ENCODE data around the gene TBCD.
A peak's percentile ranks its signal among the peaks of the same experiment; 100 is the strongest.

Gene TBCD

DNA sequence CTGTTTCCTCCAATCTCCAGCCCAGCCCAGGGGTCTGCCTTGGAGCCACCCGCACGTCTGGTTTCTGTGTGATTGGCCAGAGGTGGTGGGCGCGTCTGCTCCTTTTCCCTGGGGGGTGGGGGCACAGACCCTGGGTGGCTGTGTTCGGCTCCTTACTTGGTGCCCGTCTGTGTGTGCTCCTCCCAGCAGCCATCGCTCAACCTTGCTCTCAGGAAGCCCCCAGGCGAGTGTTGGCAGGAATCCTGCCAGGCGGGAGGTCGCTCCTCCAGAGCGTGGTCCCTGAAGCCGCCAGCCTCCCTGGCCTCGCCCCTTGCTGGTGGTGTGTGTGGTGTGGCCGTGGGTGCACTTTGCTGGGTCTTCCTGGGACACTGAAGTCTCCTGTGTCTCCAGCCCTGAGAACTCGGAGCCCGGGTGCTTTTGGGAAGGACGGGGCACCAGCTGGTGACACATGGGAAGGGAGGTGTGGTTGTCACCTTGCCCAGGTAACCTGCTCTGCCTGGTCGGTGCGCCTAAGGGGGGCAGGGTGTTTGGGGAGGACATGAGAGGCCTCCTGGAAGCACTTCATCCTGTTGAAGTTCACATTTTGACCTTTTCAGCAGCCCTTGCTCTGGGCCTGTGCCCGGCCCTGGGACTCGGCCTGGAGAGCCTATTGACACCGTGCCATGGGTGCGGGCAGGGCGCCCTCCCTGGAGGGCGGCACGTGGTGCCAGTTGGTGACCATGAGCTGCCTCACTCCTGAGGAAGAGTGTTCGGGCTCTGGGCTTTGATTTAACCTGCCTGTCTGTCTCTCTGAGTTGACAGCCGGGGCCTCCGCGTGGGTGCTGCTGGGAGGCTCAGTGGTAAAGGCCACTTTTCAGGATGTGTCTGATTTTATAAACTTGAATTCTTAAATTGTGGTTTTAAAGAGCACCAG, 137.0 kb downstream of the TBCD start:
- no peak for DNase-seq (ENCODE audit: low spot score)

DNA sequence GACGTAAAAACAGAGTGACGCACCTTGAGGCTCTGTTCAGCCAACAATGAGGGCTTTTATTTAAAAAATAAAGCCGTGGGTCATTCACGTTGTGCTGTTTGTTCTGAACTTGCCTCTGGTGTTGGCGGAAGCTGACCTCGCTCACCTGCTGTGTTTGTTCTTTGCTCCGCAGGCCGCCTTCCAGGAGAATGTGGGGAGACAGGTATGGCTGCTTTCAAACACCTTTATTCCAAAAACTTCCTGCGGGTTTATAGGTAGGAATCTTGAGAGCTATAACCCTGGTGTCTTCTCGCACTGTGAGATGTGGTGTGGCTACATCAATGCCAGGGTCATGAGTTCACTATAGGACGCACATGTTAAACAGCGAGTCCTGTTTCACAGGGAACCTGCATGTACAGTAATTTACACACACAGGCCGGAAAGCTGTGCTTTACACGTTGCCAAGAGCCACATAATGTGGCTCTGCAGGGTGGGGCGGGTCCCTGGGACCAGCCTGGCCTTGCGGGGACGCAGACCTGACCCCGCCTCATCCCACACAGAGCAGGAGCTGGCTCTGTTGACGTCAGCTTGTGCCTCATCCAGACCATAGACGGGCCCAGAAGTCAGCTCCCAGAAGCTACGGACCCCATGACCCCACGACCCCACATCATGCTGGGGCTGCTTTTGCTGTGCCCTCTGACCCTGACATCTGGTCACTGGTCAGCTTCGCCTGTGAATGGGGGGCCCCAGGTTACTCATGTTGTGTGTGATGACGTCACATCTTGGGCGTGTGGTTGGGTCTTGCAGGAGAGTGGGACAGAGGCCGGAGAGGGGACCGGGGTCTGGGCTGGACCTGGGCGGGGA, 137.9 kb downstream of the TBCD start:
- DNase-seq (ENCODE audit: low spot score) = no peak

GRCh38 chr17:82890339-82890730, 138.5 kb downstream of the TBCD start:
- no peak for DNase-seq (ENCODE audit: low spot score)

DNA sequence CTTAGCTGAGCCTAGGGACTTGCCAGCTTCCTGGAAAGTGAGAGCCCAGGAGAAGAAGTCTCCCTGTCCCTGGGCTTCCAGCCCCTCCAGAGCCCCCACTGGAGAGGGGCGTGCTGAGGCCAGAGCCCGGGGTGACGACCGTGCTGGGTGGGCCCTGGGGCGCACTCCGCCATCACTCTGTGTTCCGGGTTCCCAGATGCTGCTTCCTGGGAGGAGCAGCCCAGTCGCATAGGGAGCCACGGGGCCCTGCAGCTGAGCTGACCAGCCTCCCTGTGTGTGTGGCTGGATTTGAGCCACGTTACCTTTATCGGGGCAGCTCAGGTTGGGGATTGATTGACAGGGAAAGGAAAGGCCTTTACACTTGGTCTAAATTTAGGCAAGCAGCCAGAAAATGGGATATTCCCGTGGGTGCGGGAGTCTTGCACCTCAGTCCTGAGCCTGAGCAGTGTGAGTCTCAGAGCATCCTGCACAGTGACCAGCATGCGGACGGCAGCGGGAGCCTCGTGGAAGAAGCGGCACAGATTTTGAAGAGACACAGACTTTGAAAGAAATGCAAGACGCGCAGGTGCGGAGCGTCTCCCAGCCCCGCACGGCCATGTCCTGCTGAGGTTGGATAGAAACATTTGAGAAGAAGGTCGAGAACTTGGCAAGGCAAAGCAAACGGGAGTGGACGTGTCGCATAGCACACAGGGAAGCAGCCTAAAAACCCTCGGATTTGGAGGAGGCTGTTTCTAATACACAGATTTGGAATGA, 139.2 kb downstream of the TBCD start:
- DNase-seq (ENCODE audit: low spot score) = no peak

DNA sequence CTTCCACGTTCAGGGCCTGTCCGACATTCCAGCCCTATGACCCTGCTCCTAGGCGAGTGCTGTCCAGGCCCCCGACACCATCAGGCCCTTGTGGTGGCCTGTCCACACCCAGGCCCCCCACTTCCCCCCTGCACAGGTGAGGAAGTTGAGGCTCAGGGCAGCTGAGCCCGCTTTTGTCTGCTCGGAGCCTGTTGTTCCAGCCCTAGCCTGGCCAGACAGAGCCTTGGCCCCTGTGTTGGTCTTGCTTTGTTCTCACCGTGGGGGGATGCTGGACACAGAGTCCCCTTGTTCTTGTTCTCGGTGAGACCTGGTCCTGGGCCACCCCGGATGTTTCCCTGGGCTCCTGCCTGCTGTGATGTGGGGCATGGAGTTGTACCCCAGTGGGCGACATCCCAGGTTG, 140.0 kb downstream of the TBCD start:
- DNase-seq (ENCODE audit: low spot score) = no peak

DNA sequence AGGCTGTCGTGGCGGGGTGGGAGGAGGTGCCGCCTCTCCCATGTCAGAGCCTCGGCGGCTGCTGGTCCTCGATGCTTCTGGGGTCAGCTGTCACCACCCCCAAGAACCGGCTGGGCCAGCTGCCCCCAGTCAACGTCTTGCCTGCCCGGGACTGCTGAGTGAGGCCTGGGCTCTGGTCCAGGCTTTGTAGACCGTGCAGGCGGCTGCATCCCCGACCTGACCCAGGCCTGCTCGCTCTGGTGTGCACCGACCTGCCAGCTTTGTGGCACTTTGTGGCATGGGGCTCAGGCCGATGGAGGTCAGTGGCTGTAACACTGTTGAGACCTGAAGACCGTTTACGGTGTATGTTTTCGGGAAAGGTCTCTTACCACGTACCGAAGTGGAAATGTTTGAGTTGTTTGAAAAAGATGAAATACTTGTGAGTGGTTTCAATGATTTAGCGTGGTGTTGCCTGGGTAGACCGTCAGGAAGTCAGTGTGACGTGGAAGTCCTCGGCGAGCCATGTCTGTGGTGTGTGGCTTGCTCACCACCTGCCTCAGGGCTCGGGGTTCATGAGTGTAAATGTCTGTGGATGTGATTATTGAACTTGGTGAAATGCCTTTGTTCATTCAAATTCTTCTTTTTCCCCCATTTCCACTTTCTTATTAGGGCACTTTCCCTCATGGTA, 141.2 kb downstream of the TBCD start:
- peak; percentile 43 for DNase-seq (ENCODE audit: low spot score)

DNA sequence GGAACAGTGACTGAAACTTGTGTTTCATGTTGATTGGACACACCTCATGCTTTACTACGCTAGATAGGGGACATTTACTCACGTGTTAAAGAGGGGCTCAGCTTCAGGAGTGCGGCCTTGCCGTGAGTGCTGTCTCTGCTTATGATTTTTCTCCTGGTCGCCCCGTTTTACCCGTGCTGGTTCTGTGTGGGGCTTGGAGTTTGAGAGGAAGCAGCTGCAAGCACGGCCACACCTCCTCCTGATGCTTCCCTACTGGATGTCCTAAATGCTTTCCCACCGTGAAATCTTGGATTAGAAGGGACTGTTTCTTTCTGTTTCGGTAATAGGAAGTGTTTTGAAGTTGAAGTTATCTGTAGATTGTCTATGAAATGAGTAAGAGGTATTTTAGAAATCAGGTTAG, 141.9 kb downstream of the TBCD start:
- DNase-seq (ENCODE audit: low spot score) = no peak

DNA sequence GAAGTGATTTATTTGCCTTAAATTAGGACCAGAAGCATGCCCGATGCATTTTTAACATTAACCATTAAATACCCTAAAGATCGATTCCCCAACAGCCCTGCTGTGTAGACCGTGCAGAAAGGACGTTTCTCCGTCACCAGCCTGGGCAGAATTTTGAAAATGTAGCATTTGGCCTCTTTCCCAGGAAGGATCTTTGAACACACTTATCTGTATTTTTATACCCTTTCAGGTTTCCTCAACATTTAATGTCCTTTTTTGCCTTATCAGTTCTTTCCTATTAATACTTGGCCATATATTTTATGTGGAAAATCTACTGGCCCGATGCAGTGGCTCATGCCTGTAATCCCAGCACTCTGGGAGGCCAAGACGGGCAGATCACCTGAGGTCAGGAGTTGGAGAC, 142.5 kb downstream of the TBCD start:
- no peak for DNase-seq (ENCODE audit: low spot score)

DNA sequence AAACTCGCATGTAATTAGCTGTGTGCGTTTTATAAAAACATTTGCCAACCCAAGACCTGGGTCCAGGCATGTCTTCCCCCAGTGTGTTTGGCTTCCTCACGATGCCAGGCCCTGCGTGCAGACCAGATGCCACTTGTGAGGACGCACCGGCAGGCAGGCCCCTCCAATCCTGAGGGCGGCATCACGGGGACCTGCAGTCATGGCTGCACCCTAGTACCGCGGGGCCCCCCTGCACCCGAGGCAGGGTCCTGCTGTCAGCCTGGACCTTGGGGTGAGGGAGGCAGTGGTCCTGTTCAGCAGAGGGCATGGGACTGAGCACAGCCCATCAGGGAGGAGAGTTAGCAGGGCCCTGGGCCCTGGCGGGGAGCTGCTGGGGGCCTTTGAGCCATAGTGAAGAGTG, 143.2 kb downstream of the TBCD start:
- no peak for DNase-seq (ENCODE audit: low spot score)

DNA sequence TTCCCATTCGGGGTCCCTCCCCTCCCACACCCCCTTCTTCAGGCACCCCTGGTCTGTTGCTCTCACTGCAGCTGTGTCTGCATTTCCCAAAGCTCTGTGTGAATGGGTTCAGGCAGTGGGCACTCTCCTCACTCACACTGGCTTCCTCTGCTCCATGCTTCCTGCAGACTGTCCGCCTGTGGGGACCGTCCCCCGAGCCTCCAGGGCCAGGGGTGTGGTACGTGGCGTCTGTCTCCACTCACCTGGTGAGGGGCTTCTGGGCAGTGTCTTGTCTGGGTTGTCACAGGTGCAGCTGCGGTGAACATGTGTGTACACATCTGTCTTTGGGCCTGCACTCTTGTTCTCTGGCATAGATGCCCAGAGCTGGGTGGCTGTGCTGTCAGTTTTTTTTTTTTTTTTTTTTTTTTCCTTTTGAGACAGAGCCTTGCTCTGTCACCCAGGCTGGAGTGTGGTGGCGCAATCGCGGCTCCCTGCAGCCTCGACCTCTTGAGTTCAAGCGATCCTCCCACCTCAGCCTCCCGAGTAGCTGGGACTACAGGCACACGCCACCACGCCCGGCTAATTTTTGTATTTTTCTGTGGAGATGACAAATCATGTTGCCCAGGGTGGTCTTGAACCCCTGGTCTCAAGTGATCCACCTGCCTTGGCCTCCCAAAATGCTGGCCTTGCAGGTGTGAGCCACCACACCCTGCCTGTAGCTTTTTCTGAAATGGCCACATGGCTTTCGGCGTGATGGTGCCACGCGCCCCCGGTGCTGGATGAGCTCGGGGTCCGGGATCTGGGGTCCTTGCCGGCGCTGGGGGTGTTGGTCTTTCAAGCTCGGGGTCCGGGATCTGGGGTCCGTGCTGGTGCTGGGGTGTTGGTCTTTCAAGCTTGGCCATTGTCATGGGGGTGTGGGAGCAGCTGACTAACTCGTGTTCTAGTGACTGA, 144.5 kb downstream of the TBCD start:
- no peak for DNase-seq (ENCODE audit: low spot score)

GRCh38 chr17:82897514-82898249, 145.8 kb downstream of the TBCD start:
- no peak for DNase-seq (ENCODE audit: low spot score)

GRCh38 chr17:82898976-82899514, 147.2 kb downstream of the TBCD start:
- DNase-seq (ENCODE audit: low spot score) = no peak

GRCh38 chr17:82899941-82900340, 148.1 kb downstream of the TBCD start:
- DNase-seq (ENCODE audit: low spot score) = no peak

DNA sequence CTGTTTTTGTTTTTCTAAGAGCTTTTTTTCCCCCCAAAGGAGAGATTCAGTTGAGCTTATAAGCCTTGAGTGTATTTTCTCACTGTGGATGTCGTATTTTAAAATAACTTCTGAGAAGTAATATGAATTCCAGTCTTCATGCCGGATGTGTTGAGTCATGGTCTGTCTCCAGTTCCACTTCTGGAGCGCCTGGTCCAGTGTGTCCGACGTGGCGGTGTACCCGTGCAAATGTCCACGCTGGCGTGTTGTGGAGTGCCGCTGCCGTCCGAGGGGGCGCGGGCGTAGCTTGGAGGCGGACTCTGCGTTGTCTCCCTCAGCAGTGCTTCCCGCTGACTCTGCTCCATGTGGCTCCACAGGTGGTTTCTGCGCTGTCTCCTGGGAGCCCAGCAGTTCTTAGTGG, 148.9 kb downstream of the TBCD start:
- DNase-seq (ENCODE audit: low spot score) = peak; percentile 61

- DNase-seq (ENCODE audit: low spot score) = no peak
Observed at GRCh38 chr17:82901356-82901755, 149.5 kb downstream of the TBCD start.

GRCh38 chr17:82901856-82902255, 150.0 kb downstream of the TBCD start:
- no peak for DNase-seq (ENCODE audit: low spot score)

- no peak for DNase-seq (ENCODE audit: low spot score)
Observed at GRCh38 chr17:82902972-82903874, 151.4 kb downstream of the TBCD start.

DNA sequence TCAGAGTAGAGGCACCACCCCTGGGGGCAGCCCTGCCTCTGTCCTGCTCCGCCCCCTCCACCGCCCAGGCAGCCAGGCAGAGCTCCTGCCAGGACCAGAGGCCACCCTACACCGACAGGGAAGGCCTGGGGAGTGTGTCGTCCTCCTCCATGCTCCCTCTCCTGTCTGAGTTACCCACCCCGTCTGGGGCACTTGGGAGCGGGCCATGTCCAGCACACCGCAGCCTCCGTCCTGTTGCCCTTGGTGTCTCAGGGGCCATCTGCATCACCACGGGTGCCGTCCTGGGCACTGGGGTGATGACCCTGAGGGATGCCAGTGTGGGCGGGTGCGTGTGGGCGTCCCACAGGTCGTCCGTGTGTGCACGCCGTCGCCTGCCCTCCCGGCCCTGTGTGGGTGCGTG, 153.3 kb downstream of the TBCD start:
- DNase-seq (ENCODE audit: low spot score) = no peak

All from AG08396 (cell line).